ENCODE results near the gene NBEA.

Gene NBEA

DNA sequence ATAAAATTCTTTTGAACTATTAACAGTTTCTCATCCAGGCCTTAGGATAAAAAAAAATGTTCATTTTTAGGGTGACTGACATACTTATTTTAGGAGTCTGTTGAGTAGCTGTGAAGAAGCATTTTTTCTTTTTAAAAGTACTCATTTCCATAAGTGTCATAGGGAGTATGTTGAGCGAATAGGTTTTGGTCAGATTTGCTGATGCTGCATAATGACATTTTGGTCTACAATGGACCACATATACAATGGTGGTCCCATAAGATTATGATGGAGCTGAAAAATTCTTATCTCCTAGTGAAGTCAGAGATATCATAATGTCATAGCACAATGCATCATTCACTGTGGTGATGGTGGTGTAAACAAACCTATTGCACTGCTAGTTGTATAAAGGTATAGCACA lies 17.4 kb downstream of the NBEA start:
- Histone ChIP-seq H3K27ac (ENCODE audit: extremely low read depth, low read depth, low read length) (no peak overlapping the region), H3K4me3 (ENCODE audit: low read depth, low read length) (no peak overlapping the region), H3K4me1 (ENCODE audit: control insufficient read depth, insufficient read depth, low read length) (no peaks in the 10 kb centered on the region), H3K36me3 (ENCODE audit: control insufficient read depth in 2 of 2, insufficient read depth in 1 of 2, low read length in 2 of 2) (no peaks in the 10 kb centered on the region), H3K9me3 (ENCODE audit: control insufficient read depth, insufficient read depth, low read depth, low read length) (no peaks in the 10 kb centered on the region)
- POLR2A ChIA-PET = no interaction called here
- TF ChIP-seq ZNF239 (tag by site-specific recombination; IDR thresholded peaks at IDR 0.05) (no peak), ZNF132 (tag by site-specific recombination; IDR thresholded peaks at IDR 0.05; ENCODE audit: borderline replicate concordance) (no peak), ZNF202 (tag by site-specific recombination; IDR thresholded peaks at IDR 0.05; ENCODE audit: borderline replicate concordance) (no peak), ZNF624 (tag by site-specific recombination; IDR thresholded peaks at IDR 0.05) (no peak), KLF1 (tag by site-specific recombination; IDR thresholded peaks at IDR 0.05) (no peak), ZNF670 (tag by site-specific recombination; IDR thresholded peaks at IDR 0.05; ENCODE audit: low read depth) (no peak), ZNF404 (tag by site-specific recombination; IDR thresholded peaks at IDR 0.05) (no peak), ZNF548 (tag by site-specific recombination; IDR thresholded peaks at IDR 0.05) (no peak), ZNF114 (tag by site-specific recombination; IDR thresholded peaks at IDR 0.05) (no peak), GLI4 (tag by site-specific recombination; IDR thresholded peaks at IDR 0.05) (no peak), ZFP3 (tag by site-specific recombination; IDR thresholded peaks at IDR 0.05; ENCODE audit: low read depth) (no peak), ZNF350 (tag by site-specific recombination; IDR thresholded peaks at IDR 0.05) (no peak), ZNF510 (tag by site-specific recombination; IDR thresholded peaks at IDR 0.05; ENCODE audit: insufficient replicate concordance) (no peak), ZNF311 (tag by site-specific recombination; IDR thresholded peaks at IDR 0.05; ENCODE audit: borderline replicate concordance) (no peak), ZNF830 (tag by site-specific recombination; IDR thresholded peaks at IDR 0.05; ENCODE audit: low read depth) (no peak)
- TF ChIP-seq, protein P1, sequence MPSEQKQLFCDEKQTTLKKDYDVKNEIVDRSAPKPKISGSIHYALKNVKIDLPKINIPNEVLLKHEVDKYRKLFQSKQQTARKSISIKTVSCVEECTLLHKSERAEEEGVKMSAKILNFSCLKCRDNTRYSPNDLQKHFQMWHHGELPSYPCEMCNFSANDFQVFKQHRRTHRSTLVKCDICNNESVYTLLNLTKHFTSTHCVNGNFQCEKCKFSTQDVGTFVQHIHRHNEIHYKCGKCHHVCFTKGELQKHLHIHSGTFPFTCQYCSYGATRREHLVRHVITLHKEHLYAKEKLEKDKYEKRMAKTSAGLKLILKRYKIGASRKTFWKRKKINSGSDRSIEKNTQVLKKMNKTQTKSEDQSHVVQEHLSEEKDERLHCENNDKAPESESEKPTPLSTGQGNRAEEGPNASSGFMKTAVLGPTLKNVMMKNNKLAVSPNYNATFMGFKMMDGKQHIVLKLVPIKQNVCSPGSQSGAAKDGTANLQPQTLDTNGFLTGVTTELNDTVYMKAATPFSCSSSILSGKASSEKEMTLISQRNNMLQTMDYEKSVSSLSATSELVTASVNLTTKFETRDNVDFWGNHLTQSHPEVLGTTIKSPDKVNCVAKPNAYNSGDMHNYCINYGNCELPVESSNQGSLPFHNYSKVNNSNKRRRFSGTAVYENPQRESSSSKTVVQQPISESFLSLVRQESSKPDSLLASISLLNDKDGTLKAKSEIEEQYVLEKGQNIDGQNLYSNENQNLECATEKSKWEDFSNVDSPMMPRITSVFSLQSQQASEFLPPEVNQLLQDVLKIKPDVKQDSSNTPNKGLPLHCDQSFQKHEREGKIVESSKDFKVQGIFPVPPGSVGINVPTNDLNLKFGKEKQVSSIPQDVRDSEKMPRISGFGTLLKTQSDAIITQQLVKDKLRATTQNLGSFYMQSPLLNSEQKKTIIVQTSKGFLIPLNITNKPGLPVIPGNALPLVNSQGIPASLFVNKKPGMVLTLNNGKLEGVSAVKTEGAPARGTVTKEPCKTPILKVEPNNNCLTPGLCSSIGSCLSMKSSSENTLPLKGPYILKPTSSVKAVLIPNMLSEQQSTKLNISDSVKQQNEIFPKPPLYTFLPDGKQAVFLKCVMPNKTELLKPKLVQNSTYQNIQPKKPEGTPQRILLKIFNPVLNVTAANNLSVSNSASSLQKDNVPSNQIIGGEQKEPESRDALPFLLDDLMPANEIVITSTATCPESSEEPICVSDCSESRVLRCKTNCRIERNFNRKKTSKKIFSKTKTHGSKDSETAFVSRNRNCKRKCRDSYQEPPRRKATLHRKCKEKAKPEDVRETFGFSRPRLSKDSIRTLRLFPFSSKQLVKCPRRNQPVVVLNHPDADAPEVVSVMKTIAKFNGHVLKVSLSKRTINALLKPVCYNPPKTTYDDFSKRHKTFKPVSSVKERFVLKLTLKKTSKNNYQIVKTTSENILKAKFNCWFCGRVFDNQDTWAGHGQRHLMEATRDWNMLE (tag by site-specific recombination; conservative IDR thresholded peaks at IDR 0.05; ENCODE audit: low read depth) = no peak
- TF ChIP-seq, protein P2, sequence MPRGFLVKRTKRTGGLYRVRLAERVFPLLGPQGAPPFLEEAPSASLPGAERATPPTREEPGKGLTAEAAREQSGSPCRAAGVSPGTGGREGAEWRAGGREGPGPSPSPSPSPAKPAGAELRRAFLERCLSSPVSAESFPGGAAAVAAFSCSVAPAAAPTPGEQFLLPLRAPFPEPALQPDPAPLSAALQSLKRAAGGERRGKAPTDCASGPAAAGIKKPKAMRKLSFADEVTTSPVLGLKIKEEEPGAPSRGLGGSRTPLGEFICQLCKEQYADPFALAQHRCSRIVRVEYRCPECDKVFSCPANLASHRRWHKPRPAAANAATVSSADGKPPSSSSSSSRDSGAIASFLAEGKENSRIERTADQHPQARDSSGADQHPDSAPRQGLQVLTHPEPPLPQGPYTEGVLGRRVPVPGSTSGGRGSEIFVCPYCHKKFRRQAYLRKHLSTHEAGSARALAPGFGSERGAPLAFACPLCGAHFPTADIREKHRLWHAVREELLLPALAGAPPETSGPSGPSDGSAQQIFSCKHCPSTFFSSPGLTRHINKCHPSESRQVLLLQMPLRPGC (tag by site-specific recombination; IDR thresholded peaks at IDR 0.05) = no peak
- TF ChIP-seq, protein P3, sequence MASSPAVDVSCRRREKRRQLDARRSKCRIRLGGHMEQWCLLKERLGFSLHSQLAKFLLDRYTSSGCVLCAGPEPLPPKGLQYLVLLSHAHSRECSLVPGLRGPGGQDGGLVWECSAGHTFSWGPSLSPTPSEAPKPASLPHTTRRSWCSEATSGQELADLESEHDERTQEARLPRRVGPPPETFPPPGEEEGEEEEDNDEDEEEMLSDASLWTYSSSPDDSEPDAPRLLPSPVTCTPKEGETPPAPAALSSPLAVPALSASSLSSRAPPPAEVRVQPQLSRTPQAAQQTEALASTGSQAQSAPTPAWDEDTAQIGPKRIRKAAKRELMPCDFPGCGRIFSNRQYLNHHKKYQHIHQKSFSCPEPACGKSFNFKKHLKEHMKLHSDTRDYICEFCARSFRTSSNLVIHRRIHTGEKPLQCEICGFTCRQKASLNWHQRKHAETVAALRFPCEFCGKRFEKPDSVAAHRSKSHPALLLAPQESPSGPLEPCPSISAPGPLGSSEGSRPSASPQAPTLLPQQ (tag by site-specific recombination; IDR thresholded peaks at IDR 0.05) = no peak
- TF ChIP-seq, protein P4, sequence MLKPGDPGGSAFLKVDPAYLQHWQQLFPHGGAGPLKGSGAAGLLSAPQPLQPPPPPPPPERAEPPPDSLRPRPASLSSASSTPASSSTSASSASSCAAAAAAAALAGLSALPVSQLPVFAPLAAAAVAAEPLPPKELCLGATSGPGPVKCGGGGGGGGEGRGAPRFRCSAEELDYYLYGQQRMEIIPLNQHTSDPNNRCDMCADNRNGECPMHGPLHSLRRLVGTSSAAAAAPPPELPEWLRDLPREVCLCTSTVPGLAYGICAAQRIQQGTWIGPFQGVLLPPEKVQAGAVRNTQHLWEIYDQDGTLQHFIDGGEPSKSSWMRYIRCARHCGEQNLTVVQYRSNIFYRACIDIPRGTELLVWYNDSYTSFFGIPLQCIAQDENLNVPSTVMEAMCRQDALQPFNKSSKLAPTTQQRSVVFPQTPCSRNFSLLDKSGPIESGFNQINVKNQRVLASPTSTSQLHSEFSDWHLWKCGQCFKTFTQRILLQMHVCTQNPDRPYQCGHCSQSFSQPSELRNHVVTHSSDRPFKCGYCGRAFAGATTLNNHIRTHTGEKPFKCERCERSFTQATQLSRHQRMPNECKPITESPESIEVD (tag by site-specific recombination; IDR thresholded peaks at IDR 0.05) = no peak
- CTCF ChIA-PET = no interaction called here
